Heart right ventricle (tissue), 16 donors: ENCODE measurements around the gene MTA1. TPM values are rescaled to one million over a fixed set of nuclear protein-coding genes. Genes with fewer than 3 reads are reported as not detected.

Experiments used
- ATAC-seq, 8 donors: fragments of 200-7000 bp; cut with Tn5 transposase; one replicate each; pipeline ENCODE4 v1.9.1; 2020; ENCODE audit warnings: mild to moderate bottlenecking in 8 of 8, moderate library complexity in 8 of 8, moderate number of reproducible peaks in 1 of 8
- DNase-seq, 2 donors: peaks; one replicate each; pipeline ENCODE4 v3.0.0-alpha.2; 2020
- H3K27ac ChIP-seq, 10 donors: fragments of 200-600 bp; sonication (generic) in 2 of 10; one replicate each; pipeline versions ENCODE4 v1.5.0 to v1.8.0; 2020 to 2022; ENCODE audit warnings: mild to moderate bottlenecking in 3 of 10
- H3K27me3 ChIP-seq, 7 donors: fragments of 200-600 bp; one replicate each; pipeline ENCODE4 v1.8.0; 2021 to 2022; ENCODE audit warnings: mild to moderate bottlenecking in 2 of 7
- H3K36me3 ChIP-seq, 9 donors: fragments of 200-600 bp; sonication (generic) in 1 of 9; one replicate each; pipeline versions ENCODE4 v1.5.0 to v1.8.0; 2020 to 2022; ENCODE audit warnings: mild to moderate bottlenecking in 2 of 9
- H3K4me1 ChIP-seq, 9 donors: fragments of 200-600 bp; sonication (generic) in 1 of 9; one replicate each; pipeline versions ENCODE4 v1.5.0 to v1.8.0; 2020 to 2022; ENCODE audit warnings: mild to moderate bottlenecking in 4 of 9
- H3K4me3 ChIP-seq, 10 donors: fragments of 200-600 bp; sonication (generic) in 2 of 10; one replicate each; pipeline versions ENCODE4 v1.5.0 to v1.8.0; 2020 to 2022; ENCODE audit warnings: mild to moderate bottlenecking in 7 of 10, moderate library complexity in 2 of 10
- H3K9me3 ChIP-seq, 11 donors: fragments of 200-600 bp in 10 of 11; sonication (generic) in 2 of 11; one replicate each; pipeline versions ENCODE4 v1.5.0 to v1.8.0; 2013 to 2022; ENCODE audit warnings: mild to moderate bottlenecking in 2 of 11, control low read depth in 1 of 11, moderate library complexity in 1 of 11
- WGBS, 2 donors: extraction: QIAGEN DNeasy Blood & Tissue Kit; methylation state at CpG; one replicate each; pipeline ENCODE4 v1.1.7; 2013; ENCODE audit warnings: inconsistent platforms in 1 of 2; 5-methylcytosine and 5-hydroxymethylcytosine counted together
- intact Hi-C, 10 donors: fragments of 100-400 bp; cut with DNase I; formaldehyde crosslinking; loops; one replicate each; pipeline versions ENCODE4 v1.11.1 to v1.14.2; 2022
- polyA plus RNA-seq, 2 donors: library from polyadenylated mRNA; stranded (reverse); fragments of 200-250 nt; gene quantifications; one replicate each; pipeline ENCODE4 v1.2.3, GENCODE V29; 2013
- total RNA-seq, 10 donors: library from RNA; stranded (reverse); fragmentation: NEBNext Ultra II Directional in 3 of 10; extraction: Animal tissue kit (Norgen Biotek cat#: 25700) in 3 of 10; gene quantifications; one replicate each; pipeline versions ENCODE4 v1.2.1 to v1.2.4, GENCODE V29; 2021 to 2023
- TF ChIP-seq, protein P1 (sequence below), 9 donors: fragments of 200-600 bp; sonication (generic) in 2 of 9; IDR thresholded peaks; one replicate each; pipeline versions ENCODE4 v1.5.0 to v1.8.0; 2021 to 2022; ENCODE audit warnings: antibody characterized with exemption in 9 of 9, mild to moderate bottlenecking in 5 of 9, moderate library complexity in 1 of 9
- donor health status: Arrhythmogenic right ventricular cardiomyopathy.
- donor health status: ischemic (EF 13 %, LVEDD 7.1; RV severe dilation, severe dysfunction).
- donor health status: healthy with polysubstance abuse.
- donor health status: DM: no; HTN: yes; CAD: no.
- donor health status: DM: no; HTN: no; CAD: no.
- donor health status: ischemic (EF 25% LVEDD 6.9; RV normal size, moderate dysfunction).
- donor health status: ischemic (EF 25% LVEDD 5.7; RV mildly dilated, moderate dysfunction).
- donor health status: healthy.
- donor health status: DM: yes; HTN: yes; CAD: no.
- donor health status: Ischemic cardiomyopathy.
- donor health status: ischemic (EF 35%, LVEDD 5.7; RV mildly dilated, moderate dysfunction).
- donor health status: nonischemic (EF 11% LVEDD 7.7; RV severe dilation, severe dysfunction).
- donor health status: DM: yes; HTN: yes; CAD: no.
- donor health status: PGD.
- donor health status: ischemic (EF 29% LVEDD 5.4; RV normal size, mild dysfunction).
- donor health status: nonischemic (EF 23%, LVEDD 6.1; RV moderate dilation, normal function).

Gene MTA1
- total and polyA plus RNA-seq, 12 donors = 94.4 to 250 (median 133) TPM

GRCh38 chr14:105480807-105481801, 61.5 kb downstream of the MTA1 start:
- ATAC-seq (peak; percentile 57 to 82 (median 68)), DNase-seq (peak; percentile 92)
- TF ChIP-seq, protein P1, sequence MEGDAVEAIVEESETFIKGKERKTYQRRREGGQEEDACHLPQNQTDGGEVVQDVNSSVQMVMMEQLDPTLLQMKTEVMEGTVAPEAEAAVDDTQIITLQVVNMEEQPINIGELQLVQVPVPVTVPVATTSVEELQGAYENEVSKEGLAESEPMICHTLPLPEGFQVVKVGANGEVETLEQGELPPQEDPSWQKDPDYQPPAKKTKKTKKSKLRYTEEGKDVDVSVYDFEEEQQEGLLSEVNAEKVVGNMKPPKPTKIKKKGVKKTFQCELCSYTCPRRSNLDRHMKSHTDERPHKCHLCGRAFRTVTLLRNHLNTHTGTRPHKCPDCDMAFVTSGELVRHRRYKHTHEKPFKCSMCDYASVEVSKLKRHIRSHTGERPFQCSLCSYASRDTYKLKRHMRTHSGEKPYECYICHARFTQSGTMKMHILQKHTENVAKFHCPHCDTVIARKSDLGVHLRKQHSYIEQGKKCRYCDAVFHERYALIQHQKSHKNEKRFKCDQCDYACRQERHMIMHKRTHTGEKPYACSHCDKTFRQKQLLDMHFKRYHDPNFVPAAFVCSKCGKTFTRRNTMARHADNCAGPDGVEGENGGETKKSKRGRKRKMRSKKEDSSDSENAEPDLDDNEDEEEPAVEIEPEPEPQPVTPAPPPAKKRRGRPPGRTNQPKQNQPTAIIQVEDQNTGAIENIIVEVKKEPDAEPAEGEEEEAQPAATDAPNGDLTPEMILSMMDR (IDR thresholded peaks at IDR 0.05) = peak; percentile 98 to 100 (median 100)
- WGBS, 2 donors = 1% methylated on average over 35 of the region's 35 CpGs
- peaks cover 0 to 29% (median 5%) of the 10 kb centered on the region in 9 donors for H3K36me3 ChIP-seq
- H3K4me1 ChIP-seq = peaks cover 62 to 98% (median 89%) of the 10 kb centered on the region in 9 donors
- peaks cover 0 to 40% (median 0%) of the 10 kb centered on the region in 7 donors for H3K27me3 ChIP-seq
- no peaks in the 10 kb centered on the region for H3K9me3 ChIP-seq
- H3K27ac ChIP-seq = peak overlapping the region; percentile 89 to 100 (median 96)
- intact Hi-C loops = loop anchor here in 3 of 10 donors (5.0 to 10.0 kb wide), 4 partner anchors 66 to 286 kb away; partner anchors contain the start of genes TEX22 (in 2 of the 3) and MTA1 (in 1 of the 3)
- peak overlapping the region in 9 of 10 donors; percentile 9 to 51 (median 41) for H3K4me3 ChIP-seq

- no peaks in the 10 kb centered on the region for H3K9me3 ChIP-seq
- intact Hi-C loops = loop anchor here in 3 of 10 donors (5.0 to 10.0 kb wide), 4 partner anchors 67 to 287 kb away; partner anchors contain the start of genes TEX22 (in 2 of the 3) and MTA1 (in 1 of the 3)
- H3K36me3 ChIP-seq = peaks cover 0 to 29% (median 5%) of the 10 kb centered on the region in 9 donors
- H3K27ac ChIP-seq = peak overlapping the region; percentile 89 to 100 (median 96)
- DNase-seq = peak; percentile 93 to 97
- peak overlapping the region in 9 of 10 donors; percentile 9 to 51 (median 41) for H3K4me3 ChIP-seq
- H3K4me1 ChIP-seq = peaks cover 62 to 98% (median 88%) of the 10 kb centered on the region in 9 donors
- ATAC-seq = peak; percentile 7 to 80 (median 59)
- peaks cover 0 to 41% (median 0%) of the 10 kb centered on the region in 7 donors for H3K27me3 ChIP-seq
- TF ChIP-seq, protein P1 (IDR thresholded peaks at IDR 0.05) = peak in 5 of 9 donors; percentile 27 to 48 (median 30)
- WGBS, 2 donors = 2 to 3% methylated on average over 18 of the region's 18 CpGs
Observed at GRCh38 chr14:105481886-105482457, 62.3 kb downstream of the MTA1 start.

- TF ChIP-seq, protein P1 (IDR thresholded peaks at IDR 0.05) = no peak
- Histone ChIP-seq H3K9me3 (no peaks in the 10 kb centered on the region), H3K4me1 (peaks cover 64 to 99% (median 89%) of the 10 kb centered on the region in 9 donors), H3K36me3 (peaks cover 0 to 29% (median 5%) of the 10 kb centered on the region in 9 donors), H3K27me3 (peaks cover 0 to 48% (median 0%) of the 10 kb centered on the region in 7 donors), H3K27ac (peak overlapping the region; percentile 89 to 100 (median 96)), H3K4me3 (peak overlapping the region in 6 of 10 donors; percentile 13 to 49 (median 41))
- peak in 1 of 2 donors; percentile 27 for DNase-seq
- intact Hi-C loops = loop anchor here in 3 of 10 donors (5.0 to 10.0 kb wide), 4 partner anchors 68 to 288 kb away; partner anchors contain the start of genes TEX22 (in 2 of the 3) and MTA1 (in 1 of the 3)
- 55 to 61% methylated on average over 18 of the region's 18 CpGs for WGBS, 2 donors
- ATAC-seq = no peak
Observed at GRCh38 chr14:105482486-105483110, 63.0 kb downstream of the MTA1 start.
